DND-41 (cell line): ENCODE measurements around the gene ATF6B.

ENCODE experiments used
- ATAC-seq: fragments of 200-7000 bp; cut with Tn5 transposase; 3 replicates; pipeline ENCODE4 v1.9.1; 2021; ENCODE audit warnings: low read depth; ENCODE audit not compliant: insufficient read depth
- DNase-seq: peaks from one replicate; pipeline ENCODE4 v3.0.0-alpha.2; 2020
- H2AFZ ChIP-seq: 2 replicates; pipeline ENCODE4 v1.6.0; 2012; ENCODE audit warnings: low read depth, low read length
- H3K27ac ChIP-seq: 2 replicates; pipeline ENCODE4 v1.5.1; 2012; ENCODE audit warnings: low read length, inconsistent platforms
- H3K27me3 ChIP-seq: fragments of 200-600 bp; sonication (generic); 2 replicates; pipeline ENCODE4 v1.6.0; 2012; ENCODE audit warnings: low read length, mild to moderate bottlenecking, inconsistent platforms; ENCODE audit not compliant: insufficient read depth, poor library complexity
- H3K36me3 ChIP-seq: 2 replicates; pipeline ENCODE4 v1.5.1; 2012; ENCODE audit warnings: low read length, inconsistent platforms; ENCODE audit not compliant: insufficient read depth
- H3K4me1 ChIP-seq: 2 replicates; pipeline ENCODE4 v1.5.1; 2012; ENCODE audit warnings: mild to moderate bottlenecking, low read length; ENCODE audit not compliant: insufficient read depth
- H3K4me2 ChIP-seq: 2 replicates; pipeline ENCODE4 v1.6.0; 2012; ENCODE audit warnings: mild to moderate bottlenecking, moderate library complexity, low read length, inconsistent platforms; ENCODE audit not compliant: insufficient read depth
- H3K4me3 ChIP-seq, 2 experiments: fragments of 200-600 bp in 1 of 2; shearing (Covaris generic) in 1 of 2; 2 replicates each; pipeline ENCODE4 v1.5.1; 2012 to 2016; ENCODE audit warnings: inconsistent platforms in 2 of 2, low read length in 2 of 2, mild to moderate bottlenecking in 2 of 2, low read depth in 1 of 2, moderate library complexity in 1 of 2
- H3K79me2 ChIP-seq: 2 replicates; pipeline ENCODE4 v1.6.0; 2012; ENCODE audit warnings: low read length, inconsistent platforms; ENCODE audit not compliant: insufficient read depth
- H3K9ac ChIP-seq: 2 replicates; pipeline ENCODE4 v1.6.0; 2012; ENCODE audit warnings: low read depth, mild to moderate bottlenecking, inconsistent platforms, low read length, moderate library complexity
- H3K9me3 ChIP-seq: 2 replicates; pipeline ENCODE4 v1.5.1; 2012; ENCODE audit warnings: low read length, moderate library complexity, mild to moderate bottlenecking, inconsistent platforms; ENCODE audit not compliant: insufficient read depth, severe bottlenecking
- H4K20me1 ChIP-seq: 2 replicates; pipeline ENCODE4 v1.6.0; 2012; ENCODE audit warnings: low read length; ENCODE audit not compliant: insufficient read depth
- CTCF ChIP-seq: IDR thresholded peaks from 2 replicates; pipeline ENCODE4 v1.5.1; 2012; ENCODE audit warnings: borderline replicate concordance, low read length, moderate library complexity, mild to moderate bottlenecking; ENCODE audit not compliant: poor library complexity, severe bottlenecking; ENCODE audit errors: extremely low read depth
- EZH2 ChIP-seq: IDR thresholded peaks from 3 replicates; pipeline ENCODE4 v1.6.1; 2012; ENCODE audit warnings: borderline replicate concordance, low read depth, mild to moderate bottlenecking, moderate library complexity, low read length, inconsistent platforms; ENCODE audit not compliant: severe bottlenecking

The ATF6B gene

DNA sequence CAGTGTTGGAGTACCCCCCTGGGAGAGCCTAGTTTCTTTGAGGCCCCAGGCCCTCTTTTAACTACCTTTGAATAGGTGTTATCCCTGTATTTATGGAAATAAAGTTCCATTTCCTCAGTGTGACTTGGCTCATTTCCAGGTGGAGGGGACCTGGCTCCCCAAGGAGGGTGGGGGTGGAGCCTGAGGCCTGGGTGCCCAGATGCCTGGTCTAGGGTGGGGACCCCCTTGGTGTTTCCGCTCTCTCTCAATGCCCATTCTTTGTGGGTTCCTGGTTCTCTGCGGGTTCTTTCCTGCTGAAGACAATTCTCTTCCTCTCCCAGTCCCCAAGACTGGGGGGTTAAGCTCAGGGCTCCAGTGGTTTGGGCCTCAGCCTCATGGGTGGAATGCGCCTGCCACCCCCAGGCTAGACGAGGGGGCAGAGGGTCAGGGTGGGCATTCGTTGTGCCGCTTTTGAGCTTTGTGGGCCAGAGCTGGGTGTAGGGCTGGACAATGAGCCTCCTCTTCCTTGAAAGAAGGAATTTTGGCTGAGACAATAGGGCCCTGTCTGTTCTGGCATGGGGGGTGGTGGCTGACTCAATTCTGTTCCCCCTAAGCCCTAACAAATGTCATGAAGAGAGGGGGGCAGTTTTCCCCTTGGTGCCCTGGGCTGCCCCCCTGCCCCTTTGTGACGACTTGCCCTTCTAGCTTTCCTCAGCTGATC, 35.7 kb upstream of the ATF6B start:
- no peak for TF ChIP-seq CTCF
- no peak for TF ChIP-seq EZH2
- no peaks in the 10 kb centered on the region for H4K20me1 ChIP-seq
- no peak overlapping the region; the same call in 1 of the 2 replicates for H3K27ac ChIP-seq
- no peak overlapping the region for H3K9ac ChIP-seq
- no peak for ATAC-seq
- no peaks in the 10 kb centered on the region for H3K4me1 ChIP-seq
- H3K36me3 ChIP-seq: peaks cover 39% of the 10 kb centered on the region
- no peak for DNase-seq
- H3K9me3 ChIP-seq: no peaks in the 10 kb centered on the region
- no peaks in the 10 kb centered on the region for H3K27me3 ChIP-seq
- H3K79me2 ChIP-seq: no peaks in the 10 kb centered on the region
- H3K4me2 ChIP-seq: no peak overlapping the region
- H2AFZ ChIP-seq: no peak overlapping the region
- H3K4me3 ChIP-seq: no peak overlapping the region

GRCh38 chr6:32158052-32158451, 30.0 kb upstream of the ATF6B start:
- no peak overlapping the region for H2AFZ ChIP-seq
- no peak overlapping the region for H3K27ac ChIP-seq
- H3K79me2 ChIP-seq: peaks cover 23% of the 10 kb centered on the region
- peaks cover 43% of the 10 kb centered on the region for H3K36me3 ChIP-seq
- TF ChIP-seq EZH2 (no peak), CTCF (no peak)
- H4K20me1 ChIP-seq: peaks cover 9% of the 10 kb centered on the region; the same call in 1 of the 2 replicates
- DNase-seq (no peak), ATAC-seq (no peak)
- no peaks in the 10 kb centered on the region for H3K27me3 ChIP-seq
- H3K4me1 ChIP-seq: peaks cover 22% of the 10 kb centered on the region
- H3K4me3 ChIP-seq: no peak overlapping the region
- H3K4me2 ChIP-seq: no peak overlapping the region
- H3K9ac ChIP-seq: no peak overlapping the region
- H3K9me3 ChIP-seq: no peaks in the 10 kb centered on the region

GRCh38 chr6:32156891-32157290, 28.8 kb upstream of the ATF6B start:
- Histone ChIP-seq H3K79me2 (peaks cover 23% of the 10 kb centered on the region), H3K27ac (no peak overlapping the region), H3K4me3 (no peak overlapping the region), H3K9me3 (no peaks in the 10 kb centered on the region), H3K9ac (no peak overlapping the region), H3K4me2 (no peak overlapping the region), H4K20me1 (peaks cover 9% of the 10 kb centered on the region; the same call in 1 of the 2 replicates), H3K27me3 (no peaks in the 10 kb centered on the region), H3K4me1 (peaks cover 25% of the 10 kb centered on the region), H2AFZ (no peak overlapping the region), H3K36me3 (peaks cover 39% of the 10 kb centered on the region)
- DNase-seq (no peak), ATAC-seq (no peak)
- TF ChIP-seq CTCF: no peak
